HCT116 (cell line): Measurements from ENCODE around the gene IFNL3. TPM values are rescaled to one million over a fixed set of nuclear protein-coding genes. Genes with fewer than 3 reads are reported as not detected.

Experiments used
- ATAC-seq: fragments of 200-7000 bp; cut with Tn5 transposase; 2 replicates; pipeline ENCODE4 v1.9.1; 2020; ENCODE audit warnings: mild to moderate bottlenecking, moderate library complexity
- BruUV-seq: library from RNA; stranded (reverse); fragments of 400-500 nt; replicated peaks from 2 replicates; lab custom pipeline; 2021; lab: Mats Ljungman, UMichigan
- CTCF ChIA-PET: fragments of 300-600 bp; sonication (Branson Sonifier 250); formaldehyde crosslinking; loops from one replicate; lab custom pipeline; 2021; ENCODE audit warnings: antibody characterized with exemption; lab: Charles Lee
- POLR2A ChIA-PET: fragments of 300-600, 350-600 bp; sonication (Branson Sonifier 250); formaldehyde crosslinking; loops from one replicate; lab custom pipeline; 2021; ENCODE audit warnings: antibody characterized with exemption; lab: Charles Lee
- RAD21 ChIA-PET, 2 experiments: fragments of 300-600 bp; sonication (Branson Sonifier 250); formaldehyde crosslinking; loops; one replicate each; lab custom pipeline; 2023; ENCODE audit warnings: low total read pairs in 2 of 2; ENCODE audit not compliant: uncharacterized antibody in 2 of 2, unreplicated experiment in 2 of 2, low non-redundant PET in 1 of 2; lab: Charles Lee
- DNase-seq: peaks from one replicate; pipeline ENCODE4 v3.0.0-alpha.2; 2010; ENCODE audit warnings: low read depth, low spot score
- H2AFZ ChIP-seq: fragments of 200-600 bp; shearing (Covaris generic), sonication (generic); 2 replicates; pipeline ENCODE4 v1.6.1; 2017; ENCODE audit warnings: low read depth, mixed run types, mixed read lengths, antibody characterized with exemption, low read length; ENCODE audit not compliant: poor library complexity, severe bottlenecking
- H3K27ac ChIP-seq: 2 replicates; pipeline ENCODE4 v1.5.1; 2012; ENCODE audit warnings: low read depth, low read length
- H3K27me3 ChIP-seq: fragments of 200-600 bp; sonication (generic); 2 replicates; pipeline ENCODE4 v1.6.1; 2016; ENCODE audit warnings: mixed run types, low read length, mixed read lengths; ENCODE audit not compliant: insufficient read depth
- H3K36me3 ChIP-seq, 2 experiments: fragments of 200-500 bp in 1 of 2; fragments of 200-600 bp in 1 of 2; sonication (Bioruptor generic) in 1 of 2; sonication (generic) in 1 of 2; 2 replicates each; pipeline versions ENCODE4 v1.5.1 to v1.6.1; 2014 to 2016; ENCODE audit warnings: low read length in 2 of 2, inconsistent platforms in 1 of 2, mixed read lengths in 1 of 2, mixed run types in 1 of 2; ENCODE audit not compliant: insufficient read depth in 2 of 2, control insufficient read depth in 1 of 2
- H3K4me1 ChIP-seq, 2 experiments: fragments of 200-600 bp in 1 of 2; sonication (generic) in 1 of 2; 2 replicates each; pipeline versions ENCODE4 v1.5.1 to v1.6.1; 2012 to 2017; ENCODE audit warnings: low read length in 2 of 2, inconsistent platforms in 1 of 2, mild to moderate bottlenecking in 1 of 2, mixed read lengths in 1 of 2, mixed run types in 1 of 2, moderate library complexity in 1 of 2; ENCODE audit not compliant: insufficient read depth in 2 of 2, control insufficient read depth in 1 of 2
- H3K4me2 ChIP-seq: fragments of 200-600 bp; sonication (generic); 2 replicates; pipeline ENCODE4 v1.6.1; 2017; ENCODE audit warnings: mixed run types, low read length, mixed read lengths
- H3K4me3 ChIP-seq, 2 experiments: fragments of 200-600 bp in 1 of 2; sonication (generic) in 1 of 2; replicated peaks in 1 of 2; 2 replicates each; pipeline ENCODE4 v1.5.1; 2011 to 2016; ENCODE audit warnings: low read length in 2 of 2, control low read depth in 1 of 2, low read depth in 1 of 2, mild to moderate bottlenecking in 1 of 2, mixed read lengths in 1 of 2, mixed run types in 1 of 2
- H3K79me2 ChIP-seq: fragments of 200-600 bp; sonication (generic); 2 replicates; pipeline ENCODE4 v1.6.1; 2017; ENCODE audit warnings: mild to moderate bottlenecking, mixed run types, low read length, moderate library complexity, mixed read lengths; ENCODE audit not compliant: insufficient read depth
- H3K9ac ChIP-seq: fragments of 200-600 bp; sonication (generic); 2 replicates; pipeline ENCODE4 v1.6.1; 2016; ENCODE audit warnings: low read length, mixed read lengths
- H3K9me2 ChIP-seq: fragments of 200-600 bp; sonication (generic), shearing (Covaris generic); 2 replicates; pipeline ENCODE4 v1.6.1; 2017; ENCODE audit warnings: mixed run types, mild to moderate bottlenecking, moderate library complexity; ENCODE audit not compliant: insufficient read depth
- H3K9me3 ChIP-seq, 2 experiments: fragments of 200-500 bp in 1 of 2; fragments of 200-600 bp in 1 of 2; sonication (Bioruptor generic) in 1 of 2; sonication (generic) in 1 of 2; 2 replicates each; pipeline ENCODE4 v1.6.1; 2014 to 2017; ENCODE audit warnings: low read length in 2 of 2, mixed read lengths in 2 of 2, inconsistent platforms in 1 of 2, low read depth in 1 of 2, mild to moderate bottlenecking in 1 of 2, mixed run types in 1 of 2, moderate library complexity in 1 of 2; ENCODE audit not compliant: control insufficient read depth in 1 of 2, insufficient read depth in 1 of 2
- H4K20me1 ChIP-seq: fragments of 200-600 bp; sonication (generic), shearing (Covaris generic); 2 replicates; pipeline ENCODE4 v1.6.1; 2017; ENCODE audit warnings: mixed run types, mild to moderate bottlenecking, moderate library complexity; ENCODE audit not compliant: insufficient read depth
- CBX3 ChIP-seq: IDR thresholded peaks from 2 replicates; pipeline ENCODE4 v1.6.1; 2012; ENCODE audit warnings: low read depth
- EGR1 ChIP-seq: IDR thresholded peaks from 2 replicates; pipeline ENCODE4 v1.6.1; 2012; ENCODE audit warnings: low read depth
- EZH2 ChIP-seq: fragments of 200-600 bp; sonication (generic); IDR thresholded peaks from 2 replicates; pipeline ENCODE4 v1.6.1; 2017; ENCODE audit warnings: antibody characterized with exemption, mixed run types
- FOSL1 ChIP-seq: IDR thresholded peaks from 2 replicates; pipeline ENCODE4 v1.6.1; 2012; ENCODE audit warnings: low read depth
- JUND ChIP-seq: IDR thresholded peaks from 2 replicates; pipeline ENCODE4 v1.6.1; 2012
- POLR2A ChIP-seq: IDR thresholded peaks from 2 replicates; pipeline ENCODE4 v1.7.0; 2011; ENCODE audit warnings: borderline replicate concordance; ENCODE audit not compliant: insufficient read depth, insufficient read length; ENCODE audit errors: extremely low read depth
- POLR2AphosphoS5 ChIP-seq: IDR thresholded peaks from 2 replicates; pipeline ENCODE4 v1.6.1; 2011; ENCODE audit warnings: mild to moderate bottlenecking, low read depth, low read length, moderate library complexity
- SIN3A ChIP-seq: IDR thresholded peaks from 2 replicates; pipeline ENCODE4 v1.6.1; 2012; ENCODE audit warnings: low read depth
- SP1 ChIP-seq: IDR thresholded peaks from 2 replicates; pipeline ENCODE4 v1.6.1; 2012; ENCODE audit warnings: low read depth
- SRF ChIP-seq: IDR thresholded peaks from 2 replicates; pipeline ENCODE4 v1.6.1; 2012; ENCODE audit warnings: low read depth
- ZBTB33 ChIP-seq: IDR thresholded peaks from 2 replicates; pipeline ENCODE4 v1.6.1; 2011; ENCODE audit warnings: mild to moderate bottlenecking, low read length, moderate library complexity; ENCODE audit not compliant: insufficient replicate concordance; ENCODE audit errors: extremely low read depth
- ZFX ChIP-seq: fragments of 450-650 bp; IDR thresholded peaks from 2 replicates; pipeline ENCODE4 v1.6.1; 2017
- intact Hi-C: fragments of 100-400 bp; cut with micrococcal nuclease; formaldehyde crosslinking; loops from 2 replicates; pipeline ENCODE4 v1.10.0; 2022
- total RNA-seq: library from RNA; stranded (reverse); gene quantifications from one replicate; pipeline ENCODE4 v1.2.1, GENCODE V29; 2021; ENCODE audit not compliant: unreplicated experiment
- TF ChIP-seq, protein P1 (sequence below): IDR thresholded peaks from 2 replicates; pipeline ENCODE4 v1.6.1; 2012; ENCODE audit warnings: low read depth
- TF ChIP-seq, protein P2 (sequence below), 3 experiments: fragments of 200-600 bp in 1 of 3; sonication (generic) in 1 of 3; IDR thresholded peaks in 2 of 3; conservative IDR thresholded peaks in 1 of 3; 2 replicates each; pipeline ENCODE4 v1.5.1; 2012 to 2017; ENCODE audit warnings: low read depth in 2 of 3, low read length in 2 of 3, antibody characterized with exemption in 1 of 3, borderline replicate concordance in 1 of 3, control low read depth in 1 of 3, mild to moderate bottlenecking in 1 of 3, mixed read lengths in 1 of 3, mixed run types in 1 of 3, moderate library complexity in 1 of 3; ENCODE audit not compliant: insufficient read depth in 1 of 3
- TF ChIP-seq, protein P3 (sequence below): IDR thresholded peaks from 2 replicates; pipeline ENCODE4 v1.6.1; 2012

Gene IFNL3
- total RNA-seq, 1 experiment from 2014 or later, result not detected

- no peak for TF ChIP-seq EZH2
- no peak for TF ChIP-seq POLR2A
- no peak for TF ChIP-seq JUND
- no peak for TF ChIP-seq SP1
- TF ChIP-seq EGR1, result no peak
- TF ChIP-seq, protein P1, sequence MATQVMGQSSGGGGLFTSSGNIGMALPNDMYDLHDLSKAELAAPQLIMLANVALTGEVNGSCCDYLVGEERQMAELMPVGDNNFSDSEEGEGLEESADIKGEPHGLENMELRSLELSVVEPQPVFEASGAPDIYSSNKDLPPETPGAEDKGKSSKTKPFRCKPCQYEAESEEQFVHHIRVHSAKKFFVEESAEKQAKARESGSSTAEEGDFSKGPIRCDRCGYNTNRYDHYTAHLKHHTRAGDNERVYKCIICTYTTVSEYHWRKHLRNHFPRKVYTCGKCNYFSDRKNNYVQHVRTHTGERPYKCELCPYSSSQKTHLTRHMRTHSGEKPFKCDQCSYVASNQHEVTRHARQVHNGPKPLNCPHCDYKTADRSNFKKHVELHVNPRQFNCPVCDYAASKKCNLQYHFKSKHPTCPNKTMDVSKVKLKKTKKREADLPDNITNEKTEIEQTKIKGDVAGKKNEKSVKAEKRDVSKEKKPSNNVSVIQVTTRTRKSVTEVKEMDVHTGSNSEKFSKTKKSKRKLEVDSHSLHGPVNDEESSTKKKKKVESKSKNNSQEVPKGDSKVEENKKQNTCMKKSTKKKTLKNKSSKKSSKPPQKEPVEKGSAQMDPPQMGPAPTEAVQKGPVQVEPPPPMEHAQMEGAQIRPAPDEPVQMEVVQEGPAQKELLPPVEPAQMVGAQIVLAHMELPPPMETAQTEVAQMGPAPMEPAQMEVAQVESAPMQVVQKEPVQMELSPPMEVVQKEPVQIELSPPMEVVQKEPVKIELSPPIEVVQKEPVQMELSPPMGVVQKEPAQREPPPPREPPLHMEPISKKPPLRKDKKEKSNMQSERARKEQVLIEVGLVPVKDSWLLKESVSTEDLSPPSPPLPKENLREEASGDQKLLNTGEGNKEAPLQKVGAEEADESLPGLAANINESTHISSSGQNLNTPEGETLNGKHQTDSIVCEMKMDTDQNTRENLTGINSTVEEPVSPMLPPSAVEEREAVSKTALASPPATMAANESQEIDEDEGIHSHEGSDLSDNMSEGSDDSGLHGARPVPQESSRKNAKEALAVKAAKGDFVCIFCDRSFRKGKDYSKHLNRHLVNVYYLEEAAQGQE, result no peak
- TF ChIP-seq ZFX, result no peak
- TF ChIP-seq SRF, result no peak
- no peak for TF ChIP-seq POLR2AphosphoS5
- TF ChIP-seq, protein P2, sequence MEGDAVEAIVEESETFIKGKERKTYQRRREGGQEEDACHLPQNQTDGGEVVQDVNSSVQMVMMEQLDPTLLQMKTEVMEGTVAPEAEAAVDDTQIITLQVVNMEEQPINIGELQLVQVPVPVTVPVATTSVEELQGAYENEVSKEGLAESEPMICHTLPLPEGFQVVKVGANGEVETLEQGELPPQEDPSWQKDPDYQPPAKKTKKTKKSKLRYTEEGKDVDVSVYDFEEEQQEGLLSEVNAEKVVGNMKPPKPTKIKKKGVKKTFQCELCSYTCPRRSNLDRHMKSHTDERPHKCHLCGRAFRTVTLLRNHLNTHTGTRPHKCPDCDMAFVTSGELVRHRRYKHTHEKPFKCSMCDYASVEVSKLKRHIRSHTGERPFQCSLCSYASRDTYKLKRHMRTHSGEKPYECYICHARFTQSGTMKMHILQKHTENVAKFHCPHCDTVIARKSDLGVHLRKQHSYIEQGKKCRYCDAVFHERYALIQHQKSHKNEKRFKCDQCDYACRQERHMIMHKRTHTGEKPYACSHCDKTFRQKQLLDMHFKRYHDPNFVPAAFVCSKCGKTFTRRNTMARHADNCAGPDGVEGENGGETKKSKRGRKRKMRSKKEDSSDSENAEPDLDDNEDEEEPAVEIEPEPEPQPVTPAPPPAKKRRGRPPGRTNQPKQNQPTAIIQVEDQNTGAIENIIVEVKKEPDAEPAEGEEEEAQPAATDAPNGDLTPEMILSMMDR (IDR thresholded peaks at IDR 0.05 in 2 of 3, conservative IDR thresholded peaks at IDR 0.05 in 1 of 3; ENCODE audit: borderline replicate concordance in 1 of 3, insufficient read depth in 1 of 3, low read depth in 2 of 3, low read length in 2 of 3), result no peak
- no peak for TF ChIP-seq SIN3A
- no peak for TF ChIP-seq ZBTB33
- no peak for TF ChIP-seq FOSL1
- TF ChIP-seq, protein P3, sequence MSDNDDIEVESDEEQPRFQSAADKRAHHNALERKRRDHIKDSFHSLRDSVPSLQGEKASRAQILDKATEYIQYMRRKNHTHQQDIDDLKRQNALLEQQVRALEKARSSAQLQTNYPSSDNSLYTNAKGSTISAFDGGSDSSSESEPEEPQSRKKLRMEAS, result no peak
- no peak for TF ChIP-seq CBX3
- Histone ChIP-seq H3K36me3 (no peaks in the 10 kb centered on the region), H3K4me1 (peaks cover 3 to 8% of the 10 kb centered on the region in 2 experiments), H3K4me3 (no peak overlapping the region), H2AFZ (no peak overlapping the region), H4K20me1 (no peaks in the 10 kb centered on the region), H3K27me3 (no peaks in the 10 kb centered on the region), H3K79me2 (no peaks in the 10 kb centered on the region), H3K9me3 (no peaks in the 10 kb centered on the region), H3K9me2 (no peaks in the 10 kb centered on the region), H3K27ac (no peak overlapping the region), H3K4me2 (no peak overlapping the region), H3K9ac (no peak overlapping the region)
- ChIA-PET CTCF (no interaction called here), POLR2A (no interaction called here), RAD21 (no interaction called here)
- no peak for ATAC-seq
- intact Hi-C loops, result no loop called here
- no TSS peak for BruUV-seq
- DNase-seq, result no peak
These were observed 25.4 kb upstream of the IFNL3 start for GRCh38 chr19:39270036-39270871.
